HepG2 (cell line): ENCODE measurements around the gene ATP5F1E. TPM values are rescaled to one million over a fixed set of nuclear protein-coding genes. Genes with fewer than 3 reads are reported as not detected.

Experiments used
- CCDC6 ChIP-seq: sonication (generic); formaldehyde crosslinking; IDR thresholded peaks from 2 replicates; pipeline ENCODE4 v1.8.1; 2022; ENCODE audit warnings: mild to moderate bottlenecking, missing genetic modification reagents, moderate library complexity
- HOXA5 ChIP-seq: sonication (generic); formaldehyde crosslinking; IDR thresholded peaks from 2 replicates; pipeline ENCODE4 v1.4.0; 2020; ENCODE audit warnings: missing genetic modification reagents
- RCOR2 ChIP-seq: IDR thresholded peaks from 2 replicates; pipeline ENCODE4 v1.6.1; 2016; ENCODE audit warnings: missing biosample characterization, missing genetic modification reagents
- ZFP37 ChIP-seq: sonication (generic); formaldehyde crosslinking; IDR thresholded peaks from 2 replicates; pipeline ENCODE4 v1.4.0; 2020; ENCODE audit warnings: missing genetic modification reagents, borderline replicate concordance
- polyA plus RNA-seq, 8 experiments: library from polyadenylated mRNA; depleted of rRNA in 3 of 8; stranded (reverse) in 7 of 8; unstranded in 1 of 8; fragments of >200 nt; fragmentation: Illumina TruSeq in 4 of 8; extraction: Trizol in 4 of 8; gene quantifications; 2 replicates each; pipeline versions ENCODE4 v1.2.1 to v1.2.3, GENCODE V29; 2011 to 2016; ENCODE audit warnings: low read depth in 4 of 8, missing spikeins in 1 of 8, mixed read lengths in 1 of 8; ENCODE audit not compliant: insufficient read depth in 1 of 8
- total RNA-seq, 5 experiments: library from RNA; depleted of rRNA; stranded (reverse); fragments of >200 nt; fragmentation: Illumina TruSeq; extraction: Trizol; gene quantifications; 2 replicates each; pipeline ENCODE4 v1.2.3, GENCODE V29; 2016; ENCODE audit warnings: low read depth in 1 of 5
- TF ChIP-seq, protein P1 (sequence below): IDR thresholded peaks from 2 replicates; pipeline ENCODE4 v1.6.1; 2016; ENCODE audit warnings: missing compliant biosample characterization, missing genetic modification reagents, borderline replicate concordance
- TF ChIP-seq, protein P2 (sequence below): sonication (generic); formaldehyde crosslinking; IDR thresholded peaks from 2 replicates; pipeline ENCODE4 v1.8.0; 2022; ENCODE audit warnings: missing genetic modification reagents, mild to moderate bottlenecking, moderate library complexity, borderline replicate concordance
- TF ChIP-seq, protein P3 (sequence below): sonication (generic); formaldehyde crosslinking; IDR thresholded peaks from 2 replicates; pipeline ENCODE4 v1.5.1; 2020; ENCODE audit warnings: mild to moderate bottlenecking, moderate library complexity, missing genetic modification reagents
- TF ChIP-seq, protein P4 (sequence below): sonication (generic); formaldehyde crosslinking; IDR thresholded peaks from 2 replicates; pipeline ENCODE4 v1.5.1; 2020; ENCODE audit warnings: mild to moderate bottlenecking, missing genetic modification reagents, moderate library complexity
- TF ChIP-seq, protein P5 (sequence below), 2 experiments: sonication (generic) in 1 of 2; formaldehyde crosslinking in 1 of 2; IDR thresholded peaks; 2 replicates each; pipeline versions ENCODE4 v1.4.0 to v1.6.1; 2016 to 2020; ENCODE audit warnings: borderline replicate concordance in 1 of 2, low read depth in 1 of 2, mild to moderate bottlenecking in 1 of 2, missing genetic modification reagents in 1 of 2
- TF ChIP-seq, protein P6 (sequence below): sonication (generic); formaldehyde crosslinking; IDR thresholded peaks from 2 replicates; pipeline ENCODE4 v1.4.0; 2020; ENCODE audit warnings: low read depth, mild to moderate bottlenecking, missing genetic modification reagents

ATP5F1E gene
- total and polyA plus RNA-seq, 2 of the 13 experiments (the other 11 are each of a cell fraction or from before 2014, with no cell fraction given) = 121 to 134 TPM

DNA sequence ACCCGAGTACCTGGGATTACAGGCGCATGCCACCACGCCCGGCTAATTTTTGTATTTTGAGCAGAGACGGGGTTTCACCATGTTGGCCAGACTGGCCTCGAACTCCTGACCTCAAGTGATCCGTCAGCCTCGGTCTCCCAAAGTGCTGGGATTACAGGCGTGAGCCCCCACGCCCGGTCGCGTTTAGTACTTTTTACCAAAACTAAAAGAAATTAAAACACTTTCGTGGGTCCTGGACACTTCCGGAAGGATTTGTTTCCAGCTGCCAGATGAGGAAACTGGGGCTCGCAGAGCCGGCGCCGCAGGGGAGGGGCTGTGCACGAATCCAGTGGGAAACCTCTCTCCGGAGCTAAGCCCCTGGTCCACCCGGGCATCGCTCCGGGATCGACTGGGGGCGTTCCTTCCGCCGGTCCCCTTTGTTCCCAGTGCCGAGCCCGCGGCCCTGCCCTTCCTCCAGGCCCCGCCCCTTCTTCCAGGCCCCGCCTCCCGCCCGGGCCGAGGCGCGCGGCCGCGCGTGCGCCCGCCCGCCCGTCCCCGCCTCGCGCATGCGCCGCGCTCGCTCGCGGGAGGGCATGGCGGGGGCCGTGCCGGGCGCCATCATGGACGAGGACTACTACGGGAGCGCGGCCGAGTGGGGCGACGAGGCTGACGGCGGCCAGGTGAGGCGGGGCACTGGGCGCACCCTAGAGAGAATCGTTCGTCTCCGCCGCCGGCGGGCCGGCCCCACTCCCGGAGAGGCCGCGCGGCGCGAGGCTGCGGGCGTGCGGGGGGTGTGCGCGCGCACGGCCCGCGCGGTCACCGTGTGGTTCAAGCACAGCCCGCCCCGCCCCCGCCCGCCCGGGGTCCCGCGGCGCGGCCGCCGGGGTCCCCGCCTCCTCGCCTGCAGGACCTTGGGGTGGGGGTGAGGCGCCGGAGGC, 51.2 kb downstream of the ATP5F1E start, which contains the start of gene NELFCD (continued):
- TF ChIP-seq, protein P1, sequence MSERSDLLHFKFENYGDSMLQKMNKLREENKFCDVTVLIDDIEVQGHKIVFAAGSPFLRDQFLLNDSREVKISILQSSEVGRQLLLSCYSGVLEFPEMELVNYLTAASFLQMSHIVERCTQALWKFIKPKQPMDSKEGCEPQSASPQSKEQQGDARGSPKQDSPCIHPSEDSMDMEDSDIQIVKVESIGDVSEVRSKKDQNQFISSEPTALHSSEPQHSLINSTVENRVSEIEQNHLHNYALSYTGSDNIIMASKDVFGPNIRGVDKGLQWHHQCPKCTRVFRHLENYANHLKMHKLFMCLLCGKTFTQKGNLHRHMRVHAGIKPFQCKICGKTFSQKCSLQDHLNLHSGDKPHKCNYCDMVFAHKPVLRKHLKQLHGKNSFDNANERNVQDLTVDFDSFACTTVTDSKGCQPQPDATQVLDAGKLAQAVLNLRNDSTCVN (CRISPR knock-in tag) = peak; percentile 84; the same call in 1 of the 2 replicates
- TF ChIP-seq, protein P2, sequence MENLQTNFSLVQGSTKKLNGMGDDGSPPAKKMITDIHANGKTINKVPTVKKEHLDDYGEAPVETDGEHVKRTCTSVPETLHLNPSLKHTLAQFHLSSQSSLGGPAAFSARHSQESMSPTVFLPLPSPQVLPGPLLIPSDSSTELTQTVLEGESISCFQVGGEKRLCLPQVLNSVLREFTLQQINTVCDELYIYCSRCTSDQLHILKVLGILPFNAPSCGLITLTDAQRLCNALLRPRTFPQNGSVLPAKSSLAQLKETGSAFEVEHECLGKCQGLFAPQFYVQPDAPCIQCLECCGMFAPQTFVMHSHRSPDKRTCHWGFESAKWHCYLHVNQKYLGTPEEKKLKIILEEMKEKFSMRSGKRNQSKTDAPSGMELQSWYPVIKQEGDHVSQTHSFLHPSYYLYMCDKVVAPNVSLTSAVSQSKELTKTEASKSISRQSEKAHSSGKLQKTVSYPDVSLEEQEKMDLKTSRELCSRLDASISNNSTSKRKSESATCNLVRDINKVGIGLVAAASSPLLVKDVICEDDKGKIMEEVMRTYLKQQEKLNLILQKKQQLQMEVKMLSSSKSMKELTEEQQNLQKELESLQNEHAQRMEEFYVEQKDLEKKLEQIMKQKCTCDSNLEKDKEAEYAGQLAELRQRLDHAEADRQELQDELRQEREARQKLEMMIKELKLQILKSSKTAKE = no peak
- TF ChIP-seq CCDC6 (CRISPR knock-in tag) (peak; percentile 72; the same call in 1 of the 2 replicates), HOXA5 (peak; percentile 56; the same call in 1 of the 2 replicates), RCOR2 (peak; percentile 63; the same call in 1 of the 2 replicates), ZFP37 (CRISPR knock-in tag) (no peak)
- TF ChIP-seq, protein P3, sequence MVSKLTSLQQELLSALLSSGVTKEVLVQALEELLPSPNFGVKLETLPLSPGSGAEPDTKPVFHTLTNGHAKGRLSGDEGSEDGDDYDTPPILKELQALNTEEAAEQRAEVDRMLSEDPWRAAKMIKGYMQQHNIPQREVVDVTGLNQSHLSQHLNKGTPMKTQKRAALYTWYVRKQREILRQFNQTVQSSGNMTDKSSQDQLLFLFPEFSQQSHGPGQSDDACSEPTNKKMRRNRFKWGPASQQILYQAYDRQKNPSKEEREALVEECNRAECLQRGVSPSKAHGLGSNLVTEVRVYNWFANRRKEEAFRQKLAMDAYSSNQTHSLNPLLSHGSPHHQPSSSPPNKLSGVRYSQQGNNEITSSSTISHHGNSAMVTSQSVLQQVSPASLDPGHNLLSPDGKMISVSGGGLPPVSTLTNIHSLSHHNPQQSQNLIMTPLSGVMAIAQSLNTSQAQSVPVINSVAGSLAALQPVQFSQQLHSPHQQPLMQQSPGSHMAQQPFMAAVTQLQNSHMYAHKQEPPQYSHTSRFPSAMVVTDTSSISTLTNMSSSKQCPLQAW (CRISPR knock-in tag) = peak; percentile 75
- TF ChIP-seq, protein P4, sequence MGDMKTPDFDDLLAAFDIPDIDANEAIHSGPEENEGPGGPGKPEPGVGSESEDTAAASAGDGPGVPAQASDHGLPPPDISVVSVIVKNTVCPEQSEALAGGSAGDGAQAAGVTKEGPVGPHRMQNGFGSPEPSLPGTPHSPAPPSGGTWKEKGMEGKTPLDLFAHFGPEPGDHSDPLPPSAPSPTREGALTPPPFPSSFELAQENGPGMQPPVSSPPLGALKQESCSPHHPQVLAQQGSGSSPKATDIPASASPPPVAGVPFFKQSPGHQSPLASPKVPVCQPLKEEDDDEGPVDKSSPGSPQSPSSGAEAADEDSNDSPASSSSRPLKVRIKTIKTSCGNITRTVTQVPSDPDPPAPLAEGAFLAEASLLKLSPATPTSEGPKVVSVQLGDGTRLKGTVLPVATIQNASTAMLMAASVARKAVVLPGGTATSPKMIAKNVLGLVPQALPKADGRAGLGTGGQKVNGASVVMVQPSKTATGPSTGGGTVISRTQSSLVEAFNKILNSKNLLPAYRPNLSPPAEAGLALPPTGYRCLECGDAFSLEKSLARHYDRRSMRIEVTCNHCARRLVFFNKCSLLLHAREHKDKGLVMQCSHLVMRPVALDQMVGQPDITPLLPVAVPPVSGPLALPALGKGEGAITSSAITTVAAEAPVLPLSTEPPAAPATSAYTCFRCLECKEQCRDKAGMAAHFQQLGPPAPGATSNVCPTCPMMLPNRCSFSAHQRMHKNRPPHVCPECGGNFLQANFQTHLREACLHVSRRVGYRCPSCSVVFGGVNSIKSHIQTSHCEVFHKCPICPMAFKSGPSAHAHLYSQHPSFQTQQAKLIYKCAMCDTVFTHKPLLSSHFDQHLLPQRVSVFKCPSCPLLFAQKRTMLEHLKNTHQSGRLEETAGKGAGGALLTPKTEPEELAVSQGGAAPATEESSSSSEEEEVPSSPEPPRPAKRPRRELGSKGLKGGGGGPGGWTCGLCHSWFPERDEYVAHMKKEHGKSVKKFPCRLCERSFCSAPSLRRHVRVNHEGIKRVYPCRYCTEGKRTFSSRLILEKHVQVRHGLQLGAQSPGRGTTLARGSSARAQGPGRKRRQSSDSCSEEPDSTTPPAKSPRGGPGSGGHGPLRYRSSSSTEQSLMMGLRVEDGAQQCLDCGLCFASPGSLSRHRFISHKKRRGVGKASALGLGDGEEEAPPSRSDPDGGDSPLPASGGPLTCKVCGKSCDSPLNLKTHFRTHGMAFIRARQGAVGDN = peak; percentile 83
- TF ChIP-seq, protein P5, sequence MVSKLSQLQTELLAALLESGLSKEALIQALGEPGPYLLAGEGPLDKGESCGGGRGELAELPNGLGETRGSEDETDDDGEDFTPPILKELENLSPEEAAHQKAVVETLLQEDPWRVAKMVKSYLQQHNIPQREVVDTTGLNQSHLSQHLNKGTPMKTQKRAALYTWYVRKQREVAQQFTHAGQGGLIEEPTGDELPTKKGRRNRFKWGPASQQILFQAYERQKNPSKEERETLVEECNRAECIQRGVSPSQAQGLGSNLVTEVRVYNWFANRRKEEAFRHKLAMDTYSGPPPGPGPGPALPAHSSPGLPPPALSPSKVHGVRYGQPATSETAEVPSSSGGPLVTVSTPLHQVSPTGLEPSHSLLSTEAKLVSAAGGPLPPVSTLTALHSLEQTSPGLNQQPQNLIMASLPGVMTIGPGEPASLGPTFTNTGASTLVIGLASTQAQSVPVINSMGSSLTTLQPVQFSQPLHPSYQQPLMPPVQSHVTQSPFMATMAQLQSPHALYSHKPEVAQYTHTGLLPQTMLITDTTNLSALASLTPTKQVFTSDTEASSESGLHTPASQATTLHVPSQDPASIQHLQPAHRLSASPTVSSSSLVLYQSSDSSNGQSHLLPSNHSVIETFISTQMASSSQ (IDR thresholded peaks at IDR 0.05; ENCODE audit: low read depth) = 0 out of 2 replicates have a peak, but pooled peaks have one; percentile 20
- TF ChIP-seq, protein P5 (CRISPR knock-in tag; IDR thresholded peaks at IDR 0.05; ENCODE audit: borderline replicate concordance) = peak; percentile 51; the same call in 1 of the 2 replicates
- TF ChIP-seq, protein P6, sequence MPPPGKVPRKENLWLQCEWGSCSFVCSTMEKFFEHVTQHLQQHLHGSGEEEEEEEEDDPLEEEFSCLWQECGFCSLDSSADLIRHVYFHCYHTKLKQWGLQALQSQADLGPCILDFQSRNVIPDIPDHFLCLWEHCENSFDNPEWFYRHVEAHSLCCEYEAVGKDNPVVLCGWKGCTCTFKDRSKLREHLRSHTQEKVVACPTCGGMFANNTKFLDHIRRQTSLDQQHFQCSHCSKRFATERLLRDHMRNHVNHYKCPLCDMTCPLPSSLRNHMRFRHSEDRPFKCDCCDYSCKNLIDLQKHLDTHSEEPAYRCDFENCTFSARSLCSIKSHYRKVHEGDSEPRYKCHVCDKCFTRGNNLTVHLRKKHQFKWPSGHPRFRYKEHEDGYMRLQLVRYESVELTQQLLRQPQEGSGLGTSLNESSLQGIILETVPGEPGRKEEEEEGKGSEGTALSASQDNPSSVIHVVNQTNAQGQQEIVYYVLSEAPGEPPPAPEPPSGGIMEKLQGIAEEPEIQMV (CRISPR knock-in tag) = peak; percentile 29; the same call in 1 of the 2 replicates
